Measurements from ENCODE around the gene CDKN1B.

CDKN1B gene

DNA sequence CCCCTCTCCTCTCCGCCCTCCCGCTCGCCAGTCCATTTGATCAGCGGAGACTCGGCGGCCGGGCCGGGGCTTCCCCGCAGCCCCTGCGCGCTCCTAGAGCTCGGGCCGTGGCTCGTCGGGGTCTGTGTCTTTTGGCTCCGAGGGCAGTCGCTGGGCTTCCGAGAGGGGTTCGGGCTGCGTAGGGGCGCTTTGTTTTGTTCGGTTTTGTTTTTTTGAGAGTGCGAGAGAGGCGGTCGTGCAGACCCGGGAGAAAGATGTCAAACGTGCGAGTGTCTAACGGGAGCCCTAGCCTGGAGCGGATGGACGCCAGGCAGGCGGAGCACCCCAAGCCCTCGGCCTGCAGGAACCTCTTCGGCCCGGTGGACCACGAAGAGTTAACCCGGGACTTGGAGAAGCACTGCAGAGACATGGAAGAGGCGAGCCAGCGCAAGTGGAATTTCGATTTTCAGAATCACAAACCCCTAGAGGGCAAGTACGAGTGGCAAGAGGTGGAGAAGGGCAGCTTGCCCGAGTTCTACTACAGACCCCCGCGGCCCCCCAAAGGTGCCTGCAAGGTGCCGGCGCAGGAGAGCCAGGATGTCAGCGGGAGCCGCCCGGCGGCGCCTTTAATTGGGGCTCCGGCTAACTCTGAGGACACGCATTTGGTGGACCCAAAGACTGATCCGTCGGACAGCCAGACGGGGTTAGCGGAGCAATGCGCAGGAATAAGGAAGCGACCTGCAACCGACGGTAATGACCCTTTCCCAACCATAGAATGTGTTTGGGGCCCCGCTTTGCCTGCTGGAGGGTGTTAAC is 615 bp downstream of the CDKN1B start:
- TF ChIP-seq, protein P1, sequence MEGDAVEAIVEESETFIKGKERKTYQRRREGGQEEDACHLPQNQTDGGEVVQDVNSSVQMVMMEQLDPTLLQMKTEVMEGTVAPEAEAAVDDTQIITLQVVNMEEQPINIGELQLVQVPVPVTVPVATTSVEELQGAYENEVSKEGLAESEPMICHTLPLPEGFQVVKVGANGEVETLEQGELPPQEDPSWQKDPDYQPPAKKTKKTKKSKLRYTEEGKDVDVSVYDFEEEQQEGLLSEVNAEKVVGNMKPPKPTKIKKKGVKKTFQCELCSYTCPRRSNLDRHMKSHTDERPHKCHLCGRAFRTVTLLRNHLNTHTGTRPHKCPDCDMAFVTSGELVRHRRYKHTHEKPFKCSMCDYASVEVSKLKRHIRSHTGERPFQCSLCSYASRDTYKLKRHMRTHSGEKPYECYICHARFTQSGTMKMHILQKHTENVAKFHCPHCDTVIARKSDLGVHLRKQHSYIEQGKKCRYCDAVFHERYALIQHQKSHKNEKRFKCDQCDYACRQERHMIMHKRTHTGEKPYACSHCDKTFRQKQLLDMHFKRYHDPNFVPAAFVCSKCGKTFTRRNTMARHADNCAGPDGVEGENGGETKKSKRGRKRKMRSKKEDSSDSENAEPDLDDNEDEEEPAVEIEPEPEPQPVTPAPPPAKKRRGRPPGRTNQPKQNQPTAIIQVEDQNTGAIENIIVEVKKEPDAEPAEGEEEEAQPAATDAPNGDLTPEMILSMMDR (IDR thresholded peaks at IDR 0.05), result no peak

DNA sequence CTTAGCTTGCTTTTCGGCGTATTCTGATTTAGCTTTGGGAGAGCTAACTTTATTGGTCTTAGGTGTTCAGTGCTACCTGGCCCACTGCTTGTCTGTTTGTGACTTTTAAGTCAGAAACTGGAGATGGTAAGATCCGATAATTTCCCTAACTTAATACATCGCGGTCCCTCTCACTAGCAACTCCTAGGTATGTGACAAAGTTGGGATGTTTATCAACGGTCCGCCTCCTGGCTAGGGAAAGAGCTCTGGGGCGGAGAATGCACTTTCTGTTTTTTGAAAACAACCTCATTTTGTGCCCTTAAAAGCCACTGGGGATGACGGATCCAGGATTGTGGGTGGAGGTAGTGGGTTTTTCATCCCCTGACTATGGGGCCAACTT is 1.2 kb downstream of the CDKN1B start:
- TF ChIP-seq, protein P1 (IDR thresholded peaks at IDR 0.05), result no peak

DNA sequence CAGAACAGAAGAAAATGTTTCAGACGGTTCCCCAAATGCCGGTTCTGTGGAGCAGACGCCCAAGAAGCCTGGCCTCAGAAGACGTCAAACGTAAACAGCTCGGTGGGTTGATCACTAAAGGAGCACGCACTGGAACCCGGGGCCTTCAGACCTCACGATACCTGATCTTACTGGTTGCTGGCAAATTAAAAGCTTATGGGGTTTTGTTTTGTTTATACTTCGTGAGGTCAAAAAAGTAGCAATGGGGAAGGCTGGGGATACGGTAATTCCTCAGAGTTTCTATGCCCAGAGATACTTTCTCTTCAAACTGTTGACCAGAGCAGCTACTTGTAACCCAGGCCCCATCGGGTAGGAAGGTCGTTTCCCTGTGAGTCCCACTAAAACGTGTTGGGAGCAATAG is 1.7 kb downstream of the CDKN1B start:
- TF ChIP-seq, protein P1 (IDR thresholded peaks at IDR 0.05), result no peak

DNA sequence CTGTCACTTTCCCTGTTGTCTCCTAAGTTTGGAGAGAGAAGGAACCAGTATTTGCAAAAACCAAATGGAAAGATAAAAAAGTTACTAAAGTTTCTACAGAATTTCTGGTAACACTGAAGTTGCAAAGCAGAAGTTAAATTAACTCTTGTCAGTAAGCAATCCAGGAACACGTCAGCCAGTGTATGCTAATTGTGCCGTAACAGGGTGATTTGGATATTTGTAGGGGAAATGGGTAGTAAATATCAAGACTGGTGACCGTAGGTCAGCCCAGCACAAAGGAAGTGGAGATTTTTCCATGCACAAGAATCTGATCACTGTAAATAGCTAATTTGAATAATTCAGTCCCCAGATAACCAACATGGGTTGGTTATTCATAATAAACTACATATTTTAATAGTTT is 2.3 kb downstream of the CDKN1B start:
- TF ChIP-seq, protein P1 (IDR thresholded peaks at IDR 0.05), result no peak

DNA sequence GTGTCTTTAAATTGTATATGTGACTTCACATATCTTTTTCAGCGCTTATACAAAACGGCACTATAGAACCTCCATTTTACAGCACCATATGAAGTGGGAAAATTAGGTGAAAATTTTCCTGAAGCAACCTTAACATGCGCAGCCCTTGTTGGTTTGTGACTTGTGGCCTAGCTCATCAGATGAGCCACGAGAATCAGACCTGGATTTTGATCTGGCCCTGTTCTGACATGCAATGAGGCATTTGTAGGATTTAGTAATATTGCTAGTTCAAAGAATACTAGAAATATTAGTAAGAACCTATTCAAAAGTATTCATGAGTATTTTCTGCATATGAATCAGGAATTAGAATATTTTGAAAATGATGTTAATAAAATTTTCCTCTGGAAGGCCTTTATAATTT is 2.9 kb downstream of the CDKN1B start:
- TF ChIP-seq, protein P1 (IDR thresholded peaks at IDR 0.05), result no peak

DNA sequence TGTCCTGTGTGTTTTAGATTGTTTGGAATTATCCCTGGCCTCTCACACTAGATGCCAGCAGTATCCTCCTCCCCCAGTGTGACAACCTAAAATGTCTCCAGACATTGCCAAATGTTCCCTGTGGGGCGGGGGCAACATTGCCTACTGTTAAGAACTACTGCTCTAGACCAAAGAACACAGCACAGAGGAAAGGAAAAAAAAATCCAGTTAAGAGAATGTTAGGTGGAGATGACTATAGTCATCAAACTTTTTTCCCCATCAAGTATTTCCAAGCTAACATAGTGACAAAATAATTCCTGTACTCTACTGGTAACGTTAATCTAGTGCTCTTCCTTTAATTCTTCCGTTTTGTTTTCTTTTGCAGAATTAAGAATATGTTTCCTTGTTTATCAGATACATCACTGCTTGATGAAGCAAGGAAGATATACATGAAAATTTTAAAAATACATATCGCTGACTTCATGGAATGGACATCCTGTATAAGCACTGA is 3.5 kb downstream of the CDKN1B start:
- TF ChIP-seq, protein P1 (IDR thresholded peaks at IDR 0.05), result no peak

DNA sequence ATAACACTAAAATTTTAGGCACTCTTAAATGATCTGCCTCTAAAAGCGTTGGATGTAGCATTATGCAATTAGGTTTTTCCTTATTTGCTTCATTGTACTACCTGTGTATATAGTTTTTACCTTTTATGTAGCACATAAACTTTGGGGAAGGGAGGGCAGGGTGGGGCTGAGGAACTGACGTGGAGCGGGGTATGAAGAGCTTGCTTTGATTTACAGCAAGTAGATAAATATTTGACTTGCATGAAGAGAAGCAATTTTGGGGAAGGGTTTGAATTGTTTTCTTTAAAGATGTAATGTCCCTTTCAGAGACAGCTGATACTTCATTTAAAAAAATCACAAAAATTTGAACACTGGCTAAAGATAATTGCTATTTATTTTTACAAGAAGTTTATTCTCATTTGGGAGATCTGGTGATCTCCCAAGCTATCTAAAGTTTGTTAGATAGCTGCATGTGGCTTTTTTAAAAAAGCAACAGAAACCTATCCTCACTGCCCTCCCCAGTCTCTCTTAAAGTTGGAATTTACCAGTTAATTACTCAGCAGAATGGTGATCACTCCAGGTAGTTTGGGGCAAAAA is 4.1 kb downstream of the CDKN1B start:
- TF ChIP-seq, protein P1 (IDR thresholded peaks at IDR 0.05), result no peak
